HL-60 (cell line): ENCODE measurements around the gene NCMAP.
"Not testable (repeated sequence)": the region's sequence is repeated elsewhere in the genome, so short reads cannot be mapped to it uniquely, and the experiment has no call there.

Experiments
- CTCF ChIP-seq: IDR thresholded peaks from one replicate; pipeline ENCODE4 v1.5.1; 2011; ENCODE audit warnings: low read length, control low read depth, inconsistent platforms; ENCODE audit not compliant: insufficient read depth
- POLR2AphosphoS5 ChIP-seq: IDR thresholded peaks from 2 replicates; pipeline ENCODE4 v1.6.1; 2012; ENCODE audit warnings: low read depth
- REST ChIP-seq: IDR thresholded peaks from 2 replicates; pipeline ENCODE4 v1.6.1; 2012; ENCODE audit warnings: low read depth; ENCODE audit not compliant: insufficient replicate concordance
- SPI1 ChIP-seq: IDR thresholded peaks from 2 replicates; pipeline ENCODE4 v1.6.1; 2012; ENCODE audit warnings: low read depth, mild to moderate bottlenecking, borderline replicate concordance

- not testable (repeated sequence) for TF ChIP-seq CTCF, POLR2AphosphoS5, SPI1, REST
Observed at GRCh38 chr1:24520282-24520681, 35.6 kb upstream of the NCMAP start.
